Liver (tissue), 9 donors: ENCODE data around the gene FMN1. TPM values are rescaled to one million over a fixed set of nuclear protein-coding genes. Genes with fewer than 3 reads are reported as not detected.

Experiments used
- DNase-seq: peaks from one replicate; pipeline ENCODE4 v3.0.0-alpha.2; 2017; ENCODE audit warnings: low spot score
- H3K27ac ChIP-seq, 2 donors: one replicate each; pipeline ENCODE4 v1.7.0; 2013; ENCODE audit warnings: inconsistent platforms in 2 of 2, low read length in 2 of 2, control low read depth in 1 of 2, low read depth in 1 of 2, mild to moderate bottlenecking in 1 of 2
- H3K27me3 ChIP-seq, 4 donors: one replicate each; pipeline versions ENCODE4 v1.6.1 to v1.7.0; 2013; ENCODE audit warnings: low read length in 3 of 4, inconsistent platforms in 1 of 4, mild to moderate bottlenecking in 1 of 4, moderate library complexity in 1 of 4; ENCODE audit not compliant: control insufficient read depth in 4 of 4, insufficient read depth in 4 of 4
- H3K36me3 ChIP-seq, 4 donors: one replicate each; pipeline versions ENCODE4 v1.6.1 to v1.7.0; 2013; ENCODE audit warnings: low read length in 3 of 4, mild to moderate bottlenecking in 3 of 4, low read depth in 1 of 4, moderate library complexity in 1 of 4; ENCODE audit not compliant: control insufficient read depth in 4 of 4, insufficient read depth in 3 of 4
- H3K4me1 ChIP-seq, 4 donors: one replicate each; pipeline versions ENCODE4 v1.6.1 to v1.7.0; 2013; ENCODE audit warnings: low read length in 3 of 4, mild to moderate bottlenecking in 3 of 4, moderate library complexity in 1 of 4; ENCODE audit not compliant: control insufficient read depth in 4 of 4, insufficient read depth in 4 of 4
- H3K4me3 ChIP-seq, 3 donors: one replicate each; pipeline versions ENCODE4 v1.6.1 to v1.7.0; 2013; ENCODE audit warnings: low read length in 3 of 3, control low read depth in 1 of 3, low read depth in 1 of 3, mild to moderate bottlenecking in 1 of 3
- H3K9ac ChIP-seq, 2 donors: one replicate each; pipeline ENCODE4 v1.7.0; 2013; ENCODE audit warnings: low read length in 2 of 2, mild to moderate bottlenecking in 2 of 2, moderate library complexity in 2 of 2, control low read depth in 1 of 2, low read depth in 1 of 2
- H3K9me3 ChIP-seq, 4 donors: one replicate each; pipeline versions ENCODE4 v1.6.1 to v1.7.0; 2013; ENCODE audit warnings: low read length in 3 of 4; ENCODE audit not compliant: control insufficient read depth in 4 of 4
- FOXA1 ChIP-seq: IDR thresholded peaks from 2 replicates; pipeline ENCODE4 v1.6.1; 2016; ENCODE audit warnings: antibody characterized with exemption
- FOXA2 ChIP-seq: IDR thresholded peaks from 2 replicates; pipeline ENCODE4 v1.6.1; 2016; ENCODE audit warnings: antibody characterized with exemption
- GABPA ChIP-seq, 2 donors: IDR thresholded peaks in 1 of 2; conservative IDR thresholded peaks in 1 of 2; 2 replicates each; pipeline ENCODE4 v1.6.1; 2016; ENCODE audit warnings: antibody characterized with exemption in 2 of 2, mild to moderate bottlenecking in 1 of 2, moderate library complexity in 1 of 2
- HNF4A ChIP-seq, 2 donors: conservative IDR thresholded peaks; 2 replicates each; pipeline ENCODE4 v1.6.1; 2016; ENCODE audit warnings: antibody characterized with exemption in 2 of 2, mild to moderate bottlenecking in 2 of 2
- HNF4G ChIP-seq: IDR thresholded peaks from 2 replicates; pipeline ENCODE4 v1.6.1; 2016; ENCODE audit warnings: antibody characterized with exemption
- JUND ChIP-seq, 2 donors: IDR thresholded peaks; 2 replicates each; pipeline ENCODE4 v1.6.1; 2016; ENCODE audit warnings: antibody characterized with exemption in 2 of 2
- NR2F2 ChIP-seq: IDR thresholded peaks from 2 replicates; pipeline ENCODE4 v1.6.1; 2016; ENCODE audit warnings: antibody characterized with exemption
- RAD21 ChIP-seq, 2 donors: IDR thresholded peaks; 2 replicates each; pipeline ENCODE4 v1.6.1; 2016; ENCODE audit warnings: antibody characterized with exemption in 2 of 2, mild to moderate bottlenecking in 2 of 2
- RXRA ChIP-seq, 2 donors: IDR thresholded peaks; 2 replicates each; pipeline ENCODE4 v1.6.1; 2017 to 2018; ENCODE audit warnings: antibody characterized with exemption in 2 of 2, mild to moderate bottlenecking in 1 of 2
- SP1 ChIP-seq: IDR thresholded peaks from 2 replicates; pipeline ENCODE4 v1.6.1; 2018; ENCODE audit warnings: antibody characterized with exemption, mild to moderate bottlenecking
- WGBS: extraction: QIAGEN DNeasy Blood & Tissue Kit; methylation state at CpG from one replicate; pipeline ENCODE4 v1.1.7; 2013; 5-methylcytosine and 5-hydroxymethylcytosine counted together
- polyA plus RNA-seq, 2 donors: library from polyadenylated mRNA; stranded (reverse) in 1 of 2; unstranded in 1 of 2; fragments of 200-250 nt in 1 of 2; fragments of >200 nt in 1 of 2; fragmentation: Nextera tagmentation in 1 of 2; extraction: Ambion mirVana in 1 of 2; gene quantifications; one replicate each; pipeline versions ENCODE4 v1.2.1 to v1.2.3, GENCODE V29; 2013 to 2015
- total RNA-seq, 2 donors: library from RNA; depleted of rRNA; stranded (reverse); fragments of >200 nt; gene quantifications; one replicate each; pipeline ENCODE4 v1.2.3, GENCODE V29; 2014
- TF ChIP-seq, protein P1 (sequence below): IDR thresholded peaks from 2 replicates; pipeline ENCODE4 v1.6.1; 2016; ENCODE audit warnings: antibody characterized with exemption
- TF ChIP-seq, protein P2 (sequence below): IDR thresholded peaks from 2 replicates; pipeline ENCODE4 v1.6.1; 2016; ENCODE audit warnings: antibody characterized with exemption, mild to moderate bottlenecking
- TF ChIP-seq, protein P3 (sequence below): IDR thresholded peaks from 2 replicates; pipeline ENCODE4 v1.6.1; 2016; ENCODE audit warnings: antibody characterized with exemption
- TF ChIP-seq, protein P4 (sequence below): IDR thresholded peaks from 2 replicates; pipeline ENCODE4 v1.6.1; 2016; ENCODE audit warnings: antibody characterized with exemption
- TF ChIP-seq, protein P5 (sequence below): fragments of 150-350 bp; IDR thresholded peaks from 2 replicates; pipeline ENCODE4 v1.5.1; 2017; ENCODE audit warnings: improper control_type of control experiment, low read depth, low read length; ENCODE audit not compliant: missing input control
- donor health status: healthy.
- donor health status: healthy.
- donor health status: healthy.
- donor health status: healthy.
- donor health status: healthy.

FMN1 gene
- total and polyA plus RNA-seq, 4 donors: 0.21 to 5.4 (median 0.53) TPM

DNA sequence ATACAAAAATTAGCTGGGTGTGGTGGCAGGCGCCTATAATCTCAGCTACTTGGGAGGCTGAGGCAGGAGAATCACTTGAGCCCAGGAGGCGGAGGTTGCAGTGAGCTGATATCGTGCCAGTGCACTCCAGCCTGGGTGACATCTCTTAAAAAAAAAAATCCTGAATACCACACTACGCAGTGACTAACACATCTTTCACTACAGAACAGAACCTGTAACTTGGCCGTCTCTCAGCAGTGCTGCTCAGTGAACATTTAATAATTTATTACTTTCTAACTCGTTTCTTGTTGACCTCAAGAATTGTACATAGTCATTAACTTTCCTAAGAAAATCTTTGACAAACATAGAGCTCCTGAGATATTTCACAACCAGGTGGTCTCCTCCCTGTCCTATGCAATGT, 472.9 kb downstream of the FMN1 start:
- Histone ChIP-seq H3K4me1 (peaks cover 11 to 26% (median 21%) of the 10 kb centered on the region in 4 donors), H3K27me3 (peaks cover 0 to 20% (median under 1%) of the 10 kb centered on the region in 4 donors), H3K9ac (no peak overlapping the region), H3K27ac (no peak overlapping the region), H3K36me3 (no peaks in the 10 kb centered on the region), H3K9me3 (peaks cover 0 to 2% (median 0%) of the 10 kb centered on the region in 4 donors), H3K4me3 (no peak overlapping the region)
- no peak for DNase-seq
- TF ChIP-seq RXRA (IDR thresholded peaks at IDR 0.05) (no peak), HNF4A (conservative IDR thresholded peaks at IDR 0.05) (no peak), FOXA1 (no peak), RAD21 (IDR thresholded peaks at IDR 0.05) (no peak), JUND (IDR thresholded peaks at IDR 0.05) (no peak), HNF4G (no peak), SP1 (no peak)
- TF ChIP-seq, protein P1, sequence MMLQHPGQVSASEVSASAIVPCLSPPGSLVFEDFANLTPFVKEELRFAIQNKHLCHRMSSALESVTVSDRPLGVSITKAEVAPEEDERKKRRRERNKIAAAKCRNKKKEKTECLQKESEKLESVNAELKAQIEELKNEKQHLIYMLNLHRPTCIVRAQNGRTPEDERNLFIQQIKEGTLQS: no peak
- TF ChIP-seq, protein P2, sequence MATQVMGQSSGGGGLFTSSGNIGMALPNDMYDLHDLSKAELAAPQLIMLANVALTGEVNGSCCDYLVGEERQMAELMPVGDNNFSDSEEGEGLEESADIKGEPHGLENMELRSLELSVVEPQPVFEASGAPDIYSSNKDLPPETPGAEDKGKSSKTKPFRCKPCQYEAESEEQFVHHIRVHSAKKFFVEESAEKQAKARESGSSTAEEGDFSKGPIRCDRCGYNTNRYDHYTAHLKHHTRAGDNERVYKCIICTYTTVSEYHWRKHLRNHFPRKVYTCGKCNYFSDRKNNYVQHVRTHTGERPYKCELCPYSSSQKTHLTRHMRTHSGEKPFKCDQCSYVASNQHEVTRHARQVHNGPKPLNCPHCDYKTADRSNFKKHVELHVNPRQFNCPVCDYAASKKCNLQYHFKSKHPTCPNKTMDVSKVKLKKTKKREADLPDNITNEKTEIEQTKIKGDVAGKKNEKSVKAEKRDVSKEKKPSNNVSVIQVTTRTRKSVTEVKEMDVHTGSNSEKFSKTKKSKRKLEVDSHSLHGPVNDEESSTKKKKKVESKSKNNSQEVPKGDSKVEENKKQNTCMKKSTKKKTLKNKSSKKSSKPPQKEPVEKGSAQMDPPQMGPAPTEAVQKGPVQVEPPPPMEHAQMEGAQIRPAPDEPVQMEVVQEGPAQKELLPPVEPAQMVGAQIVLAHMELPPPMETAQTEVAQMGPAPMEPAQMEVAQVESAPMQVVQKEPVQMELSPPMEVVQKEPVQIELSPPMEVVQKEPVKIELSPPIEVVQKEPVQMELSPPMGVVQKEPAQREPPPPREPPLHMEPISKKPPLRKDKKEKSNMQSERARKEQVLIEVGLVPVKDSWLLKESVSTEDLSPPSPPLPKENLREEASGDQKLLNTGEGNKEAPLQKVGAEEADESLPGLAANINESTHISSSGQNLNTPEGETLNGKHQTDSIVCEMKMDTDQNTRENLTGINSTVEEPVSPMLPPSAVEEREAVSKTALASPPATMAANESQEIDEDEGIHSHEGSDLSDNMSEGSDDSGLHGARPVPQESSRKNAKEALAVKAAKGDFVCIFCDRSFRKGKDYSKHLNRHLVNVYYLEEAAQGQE: no peak
- WGBS: 92% methylated on average over 6 of the region's 6 CpGs

DNA sequence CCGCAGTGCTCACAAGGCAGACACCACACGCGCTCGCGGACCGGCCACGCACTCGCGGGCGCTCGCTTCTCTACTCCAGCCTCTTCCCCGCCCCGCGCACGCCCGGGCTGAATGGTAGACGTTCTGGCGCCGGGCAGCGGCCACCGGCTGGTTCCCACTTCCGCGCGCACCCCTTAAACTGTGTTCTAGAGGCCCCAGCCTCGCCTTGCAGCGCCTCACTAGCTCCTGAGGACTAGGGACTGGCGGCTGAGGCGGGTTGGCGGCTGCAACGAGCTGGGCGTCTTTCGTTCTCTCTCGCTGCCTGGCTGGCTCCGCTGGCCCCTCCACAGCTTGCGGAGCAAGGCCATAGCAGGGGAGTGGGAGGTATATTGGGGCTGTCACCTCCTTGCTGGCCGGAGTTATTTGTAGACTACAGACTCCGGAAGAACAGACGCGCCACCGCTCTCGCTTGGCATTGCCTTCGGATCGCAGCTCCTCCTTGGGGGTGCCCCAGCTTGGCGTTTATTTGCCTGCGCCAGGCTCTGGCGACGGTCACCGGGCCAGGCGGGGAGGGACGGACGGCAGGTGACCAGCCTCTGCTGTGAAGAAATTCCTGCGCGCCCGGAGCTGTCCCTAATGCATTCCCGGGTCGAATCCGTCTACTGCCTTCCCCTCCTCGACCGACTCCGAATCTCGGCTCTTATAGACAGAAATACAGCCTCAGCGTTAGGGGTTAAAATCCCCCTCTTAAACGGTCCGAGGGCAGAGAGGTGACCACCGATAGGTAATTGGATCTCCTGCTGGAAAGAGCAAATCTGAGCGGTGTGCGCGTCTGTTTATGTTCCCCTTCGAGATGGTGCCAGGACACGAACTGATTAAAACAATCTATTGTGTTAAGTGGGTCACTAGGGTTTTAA, 475.4 kb downstream of the FMN1 start:
- peak overlapping the region; percentile 35 to 62 (median 61) for H3K4me3 ChIP-seq
- H3K9ac ChIP-seq: no peak overlapping the region
- DNase-seq: no peak
- WGBS: 2% methylated on average over 70 of the region's 70 CpGs
- TF ChIP-seq, protein P2: no peak
- TF ChIP-seq, protein P3, sequence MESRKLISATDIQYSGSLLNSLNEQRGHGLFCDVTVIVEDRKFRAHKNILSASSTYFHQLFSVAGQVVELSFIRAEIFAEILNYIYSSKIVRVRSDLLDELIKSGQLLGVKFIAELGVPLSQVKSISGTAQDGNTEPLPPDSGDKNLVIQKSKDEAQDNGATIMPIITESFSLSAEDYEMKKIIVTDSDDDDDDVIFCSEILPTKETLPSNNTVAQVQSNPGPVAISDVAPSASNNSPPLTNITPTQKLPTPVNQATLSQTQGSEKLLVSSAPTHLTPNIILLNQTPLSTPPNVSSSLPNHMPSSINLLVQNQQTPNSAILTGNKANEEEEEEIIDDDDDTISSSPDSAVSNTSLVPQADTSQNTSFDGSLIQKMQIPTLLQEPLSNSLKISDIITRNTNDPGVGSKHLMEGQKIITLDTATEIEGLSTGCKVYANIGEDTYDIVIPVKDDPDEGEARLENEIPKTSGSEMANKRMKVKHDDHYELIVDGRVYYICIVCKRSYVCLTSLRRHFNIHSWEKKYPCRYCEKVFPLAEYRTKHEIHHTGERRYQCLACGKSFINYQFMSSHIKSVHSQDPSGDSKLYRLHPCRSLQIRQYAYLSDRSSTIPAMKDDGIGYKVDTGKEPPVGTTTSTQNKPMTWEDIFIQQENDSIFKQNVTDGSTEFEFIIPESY: no peak
- TF ChIP-seq RXRA (IDR thresholded peaks at IDR 0.05) (no peak), FOXA2 (no peak), HNF4A (conservative IDR thresholded peaks at IDR 0.05) (no peak), GABPA (IDR thresholded peaks at IDR 0.05 in 1 of 2, conservative IDR thresholded peaks at IDR 0.05 in 1 of 2) (no peak), NR2F2 (no peak), JUND (IDR thresholded peaks at IDR 0.05) (no peak)
- TF ChIP-seq, protein P4, sequence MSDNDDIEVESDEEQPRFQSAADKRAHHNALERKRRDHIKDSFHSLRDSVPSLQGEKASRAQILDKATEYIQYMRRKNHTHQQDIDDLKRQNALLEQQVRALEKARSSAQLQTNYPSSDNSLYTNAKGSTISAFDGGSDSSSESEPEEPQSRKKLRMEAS: no peak
- TF ChIP-seq, protein P5, sequence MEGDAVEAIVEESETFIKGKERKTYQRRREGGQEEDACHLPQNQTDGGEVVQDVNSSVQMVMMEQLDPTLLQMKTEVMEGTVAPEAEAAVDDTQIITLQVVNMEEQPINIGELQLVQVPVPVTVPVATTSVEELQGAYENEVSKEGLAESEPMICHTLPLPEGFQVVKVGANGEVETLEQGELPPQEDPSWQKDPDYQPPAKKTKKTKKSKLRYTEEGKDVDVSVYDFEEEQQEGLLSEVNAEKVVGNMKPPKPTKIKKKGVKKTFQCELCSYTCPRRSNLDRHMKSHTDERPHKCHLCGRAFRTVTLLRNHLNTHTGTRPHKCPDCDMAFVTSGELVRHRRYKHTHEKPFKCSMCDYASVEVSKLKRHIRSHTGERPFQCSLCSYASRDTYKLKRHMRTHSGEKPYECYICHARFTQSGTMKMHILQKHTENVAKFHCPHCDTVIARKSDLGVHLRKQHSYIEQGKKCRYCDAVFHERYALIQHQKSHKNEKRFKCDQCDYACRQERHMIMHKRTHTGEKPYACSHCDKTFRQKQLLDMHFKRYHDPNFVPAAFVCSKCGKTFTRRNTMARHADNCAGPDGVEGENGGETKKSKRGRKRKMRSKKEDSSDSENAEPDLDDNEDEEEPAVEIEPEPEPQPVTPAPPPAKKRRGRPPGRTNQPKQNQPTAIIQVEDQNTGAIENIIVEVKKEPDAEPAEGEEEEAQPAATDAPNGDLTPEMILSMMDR: no peak
- TF ChIP-seq, protein P1: no peak
- no peak overlapping the region for H3K27ac ChIP-seq
- H3K4me1 ChIP-seq: peaks cover 11 to 26% (median 21%) of the 10 kb centered on the region in 4 donors
- H3K36me3 ChIP-seq: no peaks in the 10 kb centered on the region
- peaks cover 0 to 2% (median 0%) of the 10 kb centered on the region in 4 donors for H3K9me3 ChIP-seq
- peaks cover 0 to 20% (median 3%) of the 10 kb centered on the region in 4 donors for H3K27me3 ChIP-seq
